ENCODE data around the gene KRT14.
A peak's percentile ranks its signal among the peaks of the same experiment; 100 is the strongest.
"Not testable (repeated sequence)": the region's sequence is repeated elsewhere in the genome, so short reads cannot be mapped to it uniquely, and the experiment has no call there.

Gene KRT14

GRCh38 chr17:41576740-41577139 lies 10.0 kb downstream of the KRT14 start:
- not testable (repeated sequence) for DNase-seq

GRCh38 chr17:41575336-41575735 lies 11.4 kb downstream of the KRT14 start:
- no peak for DNase-seq

GRCh38 chr17:41571561-41572434 lies 14.9 kb downstream of the KRT14 start, which contains the start of gene KRT9:
Gene KRT9 (minus strand): TSS chr17:41572059. CDS start chr17:41571992, 67 bp downstream.
- peak; percentile 47 for DNase-seq

GRCh38 chr17:41567317-41567716 lies 19.4 kb downstream of the KRT14 start:
- no peak for DNase-seq

- DNase-seq = no peak
These were observed 21.4 kb downstream of the KRT14 start for GRCh38 chr17:41565338-41565737.

GRCh38 chr17:41563607-41564170 lies 23.0 kb downstream of the KRT14 start:
- no peak for DNase-seq

GRCh38 chr17:41561554-41561953 lies 25.1 kb downstream of the KRT14 start:
- DNase-seq = no peak

- no peak for DNase-seq
These were observed 27.1 kb downstream of the KRT14 start for GRCh38 chr17:41559548-41559947.

GRCh38 chr17:41556931-41557330 lies 29.8 kb downstream of the KRT14 start:
- no peak for DNase-seq

GRCh38 chr17:41556306-41556705 lies 30.4 kb downstream of the KRT14 start:
- no peak for DNase-seq

GRCh38 chr17:41555105-41555887 lies 31.4 kb downstream of the KRT14 start:
- DNase-seq = no peak

GRCh38 chr17:41553987-41554680 lies 32.6 kb downstream of the KRT14 start:
- no peak for DNase-seq

- DNase-seq = no peak
These were observed 33.5 kb downstream of the KRT14 start for GRCh38 chr17:41553176-41553575.

- DNase-seq = no peak
These were observed 34.2 kb downstream of the KRT14 start for GRCh38 chr17:41552455-41552854.

GRCh38 chr17:41551365-41551764 lies 35.3 kb downstream of the KRT14 start:
- DNase-seq = no peak

- no peak for DNase-seq
These were observed 37.1 kb downstream of the KRT14 start for GRCh38 chr17:41549596-41550039.

- peak; percentile 8 for DNase-seq
These were observed 37.7 kb downstream of the KRT14 start for GRCh38 chr17:41548844-41549595.

- peak; percentile 6 for DNase-seq
These were observed 38.5 kb downstream of the KRT14 start for GRCh38 chr17:41547921-41548843.

- DNase-seq = no peak
These were observed 39.3 kb downstream of the KRT14 start for GRCh38 chr17:41547378-41547841.

GRCh38 chr17:41546819-41547218 lies 39.9 kb downstream of the KRT14 start:
- DNase-seq = no peak

Measured in NCI-H1436 treated with DMSO at 0.1 percent for 48 hours (cell line).